Activated CD8-positive, alpha-beta T cell treated with anti-CD3 and anti-CD28 coated beads for 36 hours (primary cell): ENCODE results near the gene CEMIP. TPM values are rescaled to one million over a fixed set of nuclear protein-coding genes. Genes with fewer than 3 reads are reported as not detected.

Experiments used
- ATAC-seq: fragments of 200-7000 bp; cut with Tn5 transposase; one replicate; pipeline ENCODE4 v1.10.0; 2021; ENCODE audit warnings: mild to moderate bottlenecking, moderate library complexity
- CTCF ChIA-PET: fragments of 350-600 bp; sonication (Branson Sonifier 250); formaldehyde crosslinking; loops from one replicate; lab custom pipeline; 2021; ENCODE audit warnings: antibody characterized with exemption; lab: Charles Lee
- POLR2A ChIA-PET: fragments of 350-600 bp; sonication (Branson Sonifier 250); formaldehyde crosslinking; loops from one replicate; lab custom pipeline; 2021; ENCODE audit warnings: antibody characterized with exemption; lab: Charles Lee
- DNase-seq: peaks from one replicate; pipeline ENCODE4 v3.0.0-alpha.2; 2020
- H3K27ac Mint-ChIP-seq: one replicate; pipeline ENCODE4 v1.8.0; 2021; ENCODE audit warnings: mild to moderate bottlenecking, mixed read lengths
- H3K27me3 Mint-ChIP-seq: one replicate; pipeline ENCODE4 v1.8.0; 2021; ENCODE audit warnings: mixed read lengths
- H3K36me3 Mint-ChIP-seq: one replicate; pipeline ENCODE4 v1.8.0; 2021; ENCODE audit warnings: low read depth, mixed read lengths
- H3K4me1 Mint-ChIP-seq: one replicate; pipeline ENCODE4 v1.8.0; 2021; ENCODE audit warnings: low read depth, mixed read lengths
- H3K4me3 Mint-ChIP-seq: one replicate; pipeline ENCODE4 v1.8.0; 2021; ENCODE audit warnings: mild to moderate bottlenecking, moderate library complexity, mixed read lengths
- H3K9me3 Mint-ChIP-seq: one replicate; pipeline ENCODE4 v1.8.0; 2021; ENCODE audit warnings: mixed read lengths
- intact Hi-C: fragments of 100-400 bp; cut with micrococcal nuclease; formaldehyde crosslinking; loops from one replicate; pipeline ENCODE4 v1.10.0; 2022
- total RNA-seq, 2 experiments: library from RNA; stranded (reverse); gene quantifications; one replicate each; pipeline ENCODE4 v1.2.3, GENCODE V29; 2021
- TF ChIP-seq, protein P1 (sequence below): fragments of 200-600 bp; IDR thresholded peaks from one replicate; pipeline ENCODE4 v1.8.0; 2022; ENCODE audit warnings: antibody characterized with exemption, mild to moderate bottlenecking

The CEMIP gene
- total RNA-seq, 2 experiments from 2014 or later = not detected

DNA sequence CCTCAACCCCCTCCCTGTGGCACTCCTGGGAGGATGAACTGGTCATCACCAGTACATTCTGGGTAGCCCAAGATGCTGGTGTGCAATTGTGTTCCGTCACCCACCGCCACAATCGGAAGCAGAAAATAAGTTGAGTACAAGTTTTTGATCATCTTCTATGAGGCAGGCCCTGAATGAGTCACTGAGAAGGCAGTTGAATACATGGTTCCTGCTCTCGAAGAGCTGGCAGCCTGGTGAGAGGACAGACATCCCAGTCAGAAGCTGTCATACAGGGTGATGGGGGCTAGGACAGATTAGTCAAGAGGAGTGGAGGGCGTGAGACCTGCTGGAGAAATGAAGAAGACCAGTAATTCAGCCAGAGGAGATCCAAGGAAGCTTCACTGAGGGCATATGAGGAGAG lies 6.2 kb downstream of the CEMIP start:
- H3K9me3 Mint-ChIP-seq = no peaks in the 10 kb centered on the region
- H3K27me3 Mint-ChIP-seq = peaks cover 27% of the 10 kb centered on the region
- no peak overlapping the region for H3K4me3 Mint-ChIP-seq
- ChIA-PET CTCF (interaction anchor here (0.7 to 3.3 kb wide), 3 partner anchors 9 to 330 kb away, joined by 3 to 19 read pairs (median 3); no protein-coding TSS in a partner anchor), POLR2A (no interaction called here)
- no peaks in the 10 kb centered on the region for H3K36me3 Mint-ChIP-seq
- TF ChIP-seq, protein P1, sequence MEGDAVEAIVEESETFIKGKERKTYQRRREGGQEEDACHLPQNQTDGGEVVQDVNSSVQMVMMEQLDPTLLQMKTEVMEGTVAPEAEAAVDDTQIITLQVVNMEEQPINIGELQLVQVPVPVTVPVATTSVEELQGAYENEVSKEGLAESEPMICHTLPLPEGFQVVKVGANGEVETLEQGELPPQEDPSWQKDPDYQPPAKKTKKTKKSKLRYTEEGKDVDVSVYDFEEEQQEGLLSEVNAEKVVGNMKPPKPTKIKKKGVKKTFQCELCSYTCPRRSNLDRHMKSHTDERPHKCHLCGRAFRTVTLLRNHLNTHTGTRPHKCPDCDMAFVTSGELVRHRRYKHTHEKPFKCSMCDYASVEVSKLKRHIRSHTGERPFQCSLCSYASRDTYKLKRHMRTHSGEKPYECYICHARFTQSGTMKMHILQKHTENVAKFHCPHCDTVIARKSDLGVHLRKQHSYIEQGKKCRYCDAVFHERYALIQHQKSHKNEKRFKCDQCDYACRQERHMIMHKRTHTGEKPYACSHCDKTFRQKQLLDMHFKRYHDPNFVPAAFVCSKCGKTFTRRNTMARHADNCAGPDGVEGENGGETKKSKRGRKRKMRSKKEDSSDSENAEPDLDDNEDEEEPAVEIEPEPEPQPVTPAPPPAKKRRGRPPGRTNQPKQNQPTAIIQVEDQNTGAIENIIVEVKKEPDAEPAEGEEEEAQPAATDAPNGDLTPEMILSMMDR = no peak
- no peak overlapping the region for H3K27ac Mint-ChIP-seq
- intact Hi-C loops = no loop called here
- ATAC-seq = no peak
- peaks cover 4% of the 10 kb centered on the region for H3K4me1 Mint-ChIP-seq
- no peak for DNase-seq

DNA sequence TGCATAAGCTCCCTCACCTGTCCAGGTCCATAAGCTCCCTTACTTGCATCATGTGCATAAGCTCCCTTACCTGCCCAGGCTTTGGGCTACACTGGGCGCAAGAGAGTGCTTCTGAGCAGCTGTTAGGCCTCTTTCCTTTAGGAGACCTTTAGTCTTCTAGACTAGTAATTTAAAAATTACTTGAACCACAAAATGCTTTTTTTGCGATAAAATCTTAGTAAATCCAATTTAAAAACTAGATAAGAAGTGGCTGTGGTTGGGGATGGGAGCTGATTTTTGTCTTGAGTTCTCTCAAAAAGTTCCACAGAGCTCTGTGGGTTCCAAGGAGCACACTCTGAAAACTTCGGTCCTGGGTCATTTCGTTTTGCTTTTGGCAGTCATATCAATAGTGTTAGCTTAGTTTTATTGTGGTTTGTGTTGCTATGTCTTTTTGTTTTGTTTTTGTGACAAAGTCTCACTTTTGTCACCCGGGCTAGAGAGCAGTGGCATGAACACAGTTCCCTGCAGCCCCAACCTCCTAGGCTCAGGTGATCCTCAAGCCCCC lies 6.7 kb downstream of the CEMIP start:
- H3K9me3 Mint-ChIP-seq = no peaks in the 10 kb centered on the region
- no peak for ATAC-seq
- no peak overlapping the region for H3K4me3 Mint-ChIP-seq
- peaks cover 27% of the 10 kb centered on the region for H3K27me3 Mint-ChIP-seq
- peaks cover 4% of the 10 kb centered on the region for H3K4me1 Mint-ChIP-seq
- intact Hi-C loops = no loop called here
- H3K36me3 Mint-ChIP-seq = no peaks in the 10 kb centered on the region
- TF ChIP-seq, protein P1 = no peak
- H3K27ac Mint-ChIP-seq = no peak overlapping the region
- ChIA-PET CTCF (interaction anchor here (0.7 to 3.3 kb wide), 4 partner anchors 10 to 480 kb away, joined by 3 to 19 read pairs (median 4); no protein-coding TSS in a partner anchor), POLR2A (no interaction called here)
- no peak for DNase-seq

DNA sequence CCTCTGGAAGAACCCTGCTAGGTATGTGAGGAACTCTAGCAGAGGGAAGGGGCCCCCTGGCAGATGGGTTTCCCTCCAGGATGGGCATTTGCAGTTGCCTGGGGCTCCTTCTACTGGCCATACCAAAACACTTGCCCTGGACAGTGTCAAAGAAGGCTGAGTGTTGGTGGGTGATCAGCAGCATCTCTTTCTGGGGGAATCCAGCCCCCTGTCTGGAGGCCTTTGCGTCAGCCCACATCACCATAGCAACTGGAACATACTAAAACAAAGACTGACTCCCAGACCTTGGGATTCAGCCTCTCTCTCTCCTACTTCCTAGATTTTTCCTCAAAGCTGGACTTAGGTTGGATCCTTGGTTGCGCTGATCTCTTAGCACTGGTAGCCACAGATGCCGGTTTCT lies 8.1 kb downstream of the CEMIP start:
- no peak overlapping the region for H3K4me3 Mint-ChIP-seq
- H3K27me3 Mint-ChIP-seq = peaks cover 21% of the 10 kb centered on the region
- no peaks in the 10 kb centered on the region for H3K36me3 Mint-ChIP-seq
- ChIA-PET POLR2A (no interaction called here), CTCF (interaction anchor here (0.7 to 3.3 kb wide), 5 partner anchors 9 to 478 kb away, joined by 3 to 19 read pairs (median 4); no protein-coding TSS in a partner anchor)
- intact Hi-C loops = no loop called here
- ATAC-seq (no peak), DNase-seq (no peak)
- H3K9me3 Mint-ChIP-seq = no peaks in the 10 kb centered on the region
- TF ChIP-seq, protein P1 = no peak
- H3K4me1 Mint-ChIP-seq = peaks cover 4% of the 10 kb centered on the region
- no peak overlapping the region for H3K27ac Mint-ChIP-seq

DNA sequence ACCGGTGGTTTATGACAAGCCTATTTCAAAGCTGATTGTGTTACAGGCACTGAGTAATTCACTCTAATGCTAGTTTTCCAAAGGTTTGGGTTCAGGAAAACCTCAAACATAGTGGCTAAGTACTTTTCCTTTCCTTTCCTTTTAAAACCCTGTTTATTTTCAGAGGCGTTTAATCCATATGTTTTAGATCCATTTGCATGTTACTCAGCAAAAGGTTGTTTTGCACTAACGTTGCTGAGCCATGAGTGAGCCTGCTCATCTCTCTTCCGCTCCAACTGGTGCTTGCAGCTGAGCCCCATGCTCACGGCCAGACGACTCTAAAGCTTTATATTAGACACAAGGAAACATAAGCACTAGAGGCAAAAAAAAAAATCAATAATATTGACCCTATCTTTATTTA lies 9.4 kb downstream of the CEMIP start:
- intact Hi-C loops = no loop called here
- no peaks in the 10 kb centered on the region for H3K4me1 Mint-ChIP-seq
- no peak overlapping the region for H3K27ac Mint-ChIP-seq
- ChIA-PET POLR2A (no interaction called here), CTCF (interaction anchor here (1.7 kb wide), 1 partner anchor 181 kb away, joined by 7 read pairs; no protein-coding TSS in a partner anchor)
- no peaks in the 10 kb centered on the region for H3K36me3 Mint-ChIP-seq
- H3K27me3 Mint-ChIP-seq = peaks cover 17% of the 10 kb centered on the region
- no peaks in the 10 kb centered on the region for H3K9me3 Mint-ChIP-seq
- DNase-seq (no peak), ATAC-seq (no peak)
- TF ChIP-seq, protein P1 = no peak
- no peak overlapping the region for H3K4me3 Mint-ChIP-seq

DNA sequence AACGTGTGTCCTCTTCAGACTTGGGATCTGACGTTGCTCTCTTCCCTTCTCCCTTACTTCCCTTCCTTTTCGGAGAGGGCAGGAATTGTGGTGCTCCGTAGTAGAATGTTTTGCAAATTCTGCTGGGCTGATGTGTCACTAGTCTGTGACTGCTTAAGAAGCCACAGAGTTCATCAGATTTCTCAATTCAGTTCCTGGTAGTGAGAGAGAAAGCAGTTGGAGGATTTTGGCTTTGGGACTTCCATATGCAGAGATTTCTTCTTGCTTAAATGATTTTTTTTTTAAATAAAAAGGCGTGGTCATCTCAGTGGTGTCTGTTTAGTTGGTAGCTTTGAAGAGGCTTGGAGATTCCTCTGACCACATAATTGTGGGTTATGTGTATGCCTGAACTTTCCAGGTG lies 10.1 kb downstream of the CEMIP start:
- Mint-ChIP-seq H3K27me3 (peaks cover 18% of the 10 kb centered on the region), H3K4me1 (no peaks in the 10 kb centered on the region)

More for the DNA sequence above, 10.1 kb downstream of the CEMIP start:
- ATAC-seq (no peak), DNase-seq (no peak)
- TF ChIP-seq, protein P1 = no peak
- ChIA-PET CTCF (interaction anchor here (1.1 kb wide), 1 partner anchor 10 kb away, joined by 4 read pairs; the partner anchor contains the start of gene CEMIP), POLR2A (no interaction called here)
- Mint-ChIP-seq H3K36me3 (no peaks in the 10 kb centered on the region), H3K9me3 (no peaks in the 10 kb centered on the region), H3K27ac (no peak overlapping the region), H3K4me3 (no peak overlapping the region)
- intact Hi-C loops = no loop called here
